Activated CD8-positive, alpha-beta memory T cell treated with anti-CD3 and anti-CD28 coated beads, Interleukin-2, amount 50 U/mL, for 1 hour (primary cell): Measurements from ENCODE around the gene DR1.
"Not testable (repeated sequence)": the region's sequence is repeated elsewhere in the genome, so short reads cannot be mapped to it uniquely, and the experiment has no call there.

Experiments
- DNase-seq: peaks from one replicate; pipeline ENCODE4 v3.0.0-alpha.2; 2020; ENCODE audit errors: extremely low read depth

DR1 gene

DNA sequence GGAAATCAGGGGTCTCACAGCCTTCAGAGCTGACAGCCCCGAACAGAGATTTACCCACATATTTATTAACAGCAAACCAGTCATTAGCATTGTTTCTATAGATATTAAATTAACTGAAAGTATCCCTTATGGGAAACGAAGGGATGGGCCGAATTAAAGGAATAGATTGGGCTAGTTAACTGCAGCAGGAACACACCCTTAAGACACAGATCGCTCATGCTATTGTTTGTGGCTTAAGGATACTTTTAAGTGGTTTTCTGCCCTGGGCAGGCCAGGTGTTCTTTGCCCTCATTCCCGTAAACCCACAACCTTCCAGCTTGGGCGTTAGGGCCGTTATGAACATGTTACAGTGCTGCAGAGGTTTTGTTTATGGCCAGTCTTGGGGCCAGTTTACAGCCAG is 40.6 kb downstream of the DR1 start:
- DNase-seq = not testable (repeated sequence)

DNA sequence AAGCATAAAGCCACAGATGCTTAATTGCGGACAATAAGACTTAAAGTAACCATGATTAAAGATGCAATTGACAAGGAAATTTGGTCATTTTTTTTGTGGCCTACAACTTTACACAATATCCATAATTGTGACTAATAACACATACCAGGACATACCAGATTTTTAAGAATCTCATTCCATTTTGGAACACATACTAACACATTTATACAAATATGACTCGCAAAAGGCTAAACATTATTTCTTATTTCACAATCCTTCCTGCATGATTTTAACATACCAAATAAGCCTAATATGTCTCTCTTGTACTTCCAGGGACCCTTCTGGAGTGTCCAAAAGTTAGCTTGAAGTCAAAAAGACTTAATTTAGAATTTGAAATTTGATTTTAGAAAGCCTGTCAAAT is 48.8 kb downstream of the DR1 start:
- no peak for DNase-seq

DNA sequence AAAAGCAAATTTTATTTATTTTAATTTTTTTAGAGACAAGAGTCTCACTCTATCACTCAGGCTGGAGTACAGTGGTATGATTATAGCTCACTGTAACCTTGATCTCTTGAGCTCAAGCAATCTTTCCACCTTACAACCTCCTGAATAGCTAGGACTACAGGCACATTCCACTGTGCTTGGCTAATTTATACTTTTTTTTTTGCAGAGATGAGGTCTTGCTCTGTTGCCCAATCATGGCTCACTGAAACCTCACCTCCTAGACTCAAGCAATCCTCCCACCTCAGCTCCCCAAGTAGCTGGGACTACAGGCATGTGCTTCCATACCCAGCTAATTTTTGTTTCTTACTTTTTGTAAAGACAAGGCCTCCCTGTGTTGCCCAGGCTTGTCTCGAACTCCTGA is 49.5 kb downstream of the DR1 start:
- no peak for DNase-seq

DNA sequence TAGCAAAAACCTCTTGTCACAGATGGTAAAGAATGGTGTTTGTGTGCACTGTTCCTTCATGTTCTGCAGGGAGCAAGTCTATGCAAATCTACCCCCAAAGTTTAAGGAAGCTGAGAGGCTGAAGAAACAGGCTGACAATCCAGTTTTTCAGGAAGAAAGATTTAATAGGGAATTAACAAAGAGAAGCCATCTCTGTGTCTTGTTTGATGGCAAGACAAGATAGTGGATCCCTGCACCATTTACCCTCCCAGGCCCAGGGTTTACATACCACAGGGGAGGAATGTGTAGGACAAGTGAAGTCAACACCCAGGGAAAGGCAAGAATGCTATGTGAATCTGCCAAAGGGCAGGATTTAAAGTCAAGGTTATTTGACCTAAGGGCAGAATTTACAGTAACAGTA is 54.1 kb downstream of the DR1 start:
- no peak for DNase-seq

DNA sequence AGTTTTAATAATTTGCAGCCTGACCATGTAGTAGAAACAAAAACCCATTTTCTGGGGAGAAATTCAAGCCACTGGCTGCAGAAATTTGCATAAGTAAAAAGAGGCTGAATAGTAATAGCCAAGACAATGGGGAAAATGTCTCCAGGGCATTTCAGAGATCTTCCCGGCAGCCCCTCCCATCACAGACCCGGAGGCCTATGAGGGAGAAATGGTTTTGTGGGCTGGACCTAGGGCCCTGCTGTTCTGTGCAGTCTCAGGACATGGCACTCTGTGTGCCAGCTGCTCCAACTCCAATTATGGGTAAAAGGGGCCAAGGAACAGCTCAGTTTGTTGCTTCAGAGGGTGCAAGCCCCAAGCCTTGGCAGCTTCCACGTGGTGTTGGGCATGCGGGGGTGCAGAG is 62.5 kb downstream of the DR1 start:
- no peak for DNase-seq

DNA sequence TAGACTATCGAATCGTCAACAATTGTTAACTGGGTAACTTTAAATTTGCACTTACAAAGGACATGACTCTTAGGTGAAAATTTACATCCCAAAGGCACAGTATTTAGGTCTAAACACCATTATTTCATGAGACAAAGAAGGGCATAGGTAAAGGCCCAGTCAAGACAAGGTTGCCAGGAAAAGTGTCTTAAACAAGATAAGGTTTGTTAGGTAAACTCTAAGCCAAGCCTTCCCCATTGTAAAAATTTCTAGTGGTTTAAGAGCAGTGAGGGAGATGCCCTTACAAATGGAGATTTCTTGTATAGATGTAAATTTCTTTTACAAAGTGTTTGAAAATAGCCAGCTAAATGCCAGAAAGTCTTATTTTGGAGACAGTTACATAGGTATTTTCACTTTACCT is 65.3 kb downstream of the DR1 start:
- no peak for DNase-seq

DNA sequence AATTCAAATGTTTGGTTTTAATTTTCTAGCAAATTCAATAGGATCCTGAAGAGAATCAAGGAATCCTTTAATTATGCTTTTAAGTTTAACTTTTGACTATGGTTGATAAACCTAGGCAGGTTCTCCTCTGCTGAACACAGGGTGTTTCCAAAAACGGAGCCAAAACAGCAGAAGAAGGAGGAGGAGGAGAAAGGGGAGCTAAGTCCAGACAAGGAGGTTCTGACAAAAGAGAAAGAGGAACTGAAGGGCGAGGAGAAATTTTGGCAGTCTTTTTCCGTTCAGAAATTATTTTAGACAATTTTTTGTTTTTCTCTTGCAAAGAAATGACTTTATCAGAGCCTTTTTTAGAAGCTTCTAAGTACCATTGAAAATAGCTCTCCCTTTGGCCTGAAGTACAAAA is 69.0 kb downstream of the DR1 start:
- DNase-seq = no peak

DNA sequence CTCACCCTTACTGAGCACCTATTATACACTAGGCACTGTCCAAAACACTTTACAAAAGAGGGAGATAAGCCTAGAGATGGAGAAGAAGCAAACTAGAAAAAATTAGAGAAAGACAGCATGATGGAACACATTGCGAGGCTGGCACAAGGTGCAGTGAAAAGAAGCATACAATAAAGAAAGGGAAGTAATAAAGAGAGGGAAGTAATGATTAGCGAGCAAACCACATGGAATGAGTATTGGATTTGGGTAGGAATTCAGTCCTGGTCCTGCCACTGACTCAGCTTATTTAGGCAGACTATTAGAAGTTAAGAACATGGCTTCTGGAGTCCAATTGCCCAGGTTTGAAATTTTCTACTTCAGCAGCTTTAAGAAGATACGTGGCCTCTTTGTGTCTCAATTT is 69.6 kb downstream of the DR1 start:
- DNase-seq = no peak

DNA sequence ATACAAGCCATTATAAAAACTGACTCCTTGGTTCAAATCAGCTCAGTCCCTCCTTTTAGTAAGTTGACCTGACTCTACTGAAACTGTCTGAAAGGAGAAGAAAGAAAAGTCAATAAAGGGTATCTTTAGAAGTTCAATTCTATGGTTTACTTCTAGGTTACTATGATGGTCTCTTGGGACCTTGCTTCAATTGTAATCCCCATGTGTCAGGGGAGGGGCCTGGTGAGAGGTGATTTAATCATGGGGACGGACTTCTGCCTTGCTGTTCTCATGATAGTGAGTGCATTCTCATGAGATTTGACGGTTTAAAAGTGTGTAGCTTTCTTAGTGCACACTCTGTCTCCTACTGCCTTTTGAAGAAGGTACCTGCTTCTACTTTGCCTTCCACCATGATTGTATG is 70.5 kb downstream of the DR1 start:
- no peak for DNase-seq
